Mammary epithelial cell (primary cell): ENCODE results near the gene MAGI1.

ENCODE experiments used
- EZH2 ChIP-seq: IDR thresholded peaks from 2 replicates; pipeline ENCODE4 v1.6.1; 2012; ENCODE audit warnings: low read length, inconsistent platforms, borderline replicate concordance
- TF ChIP-seq, protein P1 (sequence below), 2 donors: IDR thresholded peaks in 1 of 2; conservative IDR thresholded peaks in 1 of 2; 2 replicates each; pipeline ENCODE4 v1.5.1; 2011 to 2012; ENCODE audit warnings: inconsistent platforms in 2 of 2, low read length in 2 of 2, mild to moderate bottlenecking in 2 of 2, control low read depth in 1 of 2, low read depth in 1 of 2; ENCODE audit not compliant: insufficient read depth in 1 of 2; ENCODE audit errors: extremely low read depth in 1 of 2

DNA sequence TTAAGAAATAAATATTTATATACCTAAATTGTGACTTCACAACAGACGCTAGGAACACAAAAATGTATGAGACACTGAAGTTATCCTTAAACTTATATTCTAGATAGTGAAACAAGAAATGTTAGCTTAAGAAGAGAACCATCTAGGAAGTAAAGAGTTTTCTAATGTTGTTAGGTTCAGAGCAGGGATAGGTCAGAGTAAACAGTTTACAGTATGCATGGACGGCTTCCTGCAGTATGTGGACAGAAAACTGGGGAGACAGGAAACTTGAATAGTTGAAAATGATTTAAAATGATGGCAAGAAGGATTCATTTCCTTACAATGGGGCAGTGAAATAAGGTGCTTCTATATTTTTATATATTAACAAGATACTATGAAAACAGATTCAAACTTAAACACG lies 449.8 kb downstream of the MAGI1 start:
- TF ChIP-seq, protein P1, sequence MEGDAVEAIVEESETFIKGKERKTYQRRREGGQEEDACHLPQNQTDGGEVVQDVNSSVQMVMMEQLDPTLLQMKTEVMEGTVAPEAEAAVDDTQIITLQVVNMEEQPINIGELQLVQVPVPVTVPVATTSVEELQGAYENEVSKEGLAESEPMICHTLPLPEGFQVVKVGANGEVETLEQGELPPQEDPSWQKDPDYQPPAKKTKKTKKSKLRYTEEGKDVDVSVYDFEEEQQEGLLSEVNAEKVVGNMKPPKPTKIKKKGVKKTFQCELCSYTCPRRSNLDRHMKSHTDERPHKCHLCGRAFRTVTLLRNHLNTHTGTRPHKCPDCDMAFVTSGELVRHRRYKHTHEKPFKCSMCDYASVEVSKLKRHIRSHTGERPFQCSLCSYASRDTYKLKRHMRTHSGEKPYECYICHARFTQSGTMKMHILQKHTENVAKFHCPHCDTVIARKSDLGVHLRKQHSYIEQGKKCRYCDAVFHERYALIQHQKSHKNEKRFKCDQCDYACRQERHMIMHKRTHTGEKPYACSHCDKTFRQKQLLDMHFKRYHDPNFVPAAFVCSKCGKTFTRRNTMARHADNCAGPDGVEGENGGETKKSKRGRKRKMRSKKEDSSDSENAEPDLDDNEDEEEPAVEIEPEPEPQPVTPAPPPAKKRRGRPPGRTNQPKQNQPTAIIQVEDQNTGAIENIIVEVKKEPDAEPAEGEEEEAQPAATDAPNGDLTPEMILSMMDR (conservative IDR thresholded peaks at IDR 0.05 in 1 of 2, IDR thresholded peaks at IDR 0.05 in 1 of 2; ENCODE audit: extremely low read depth in 1 of 2, insufficient read depth in 1 of 2, low read depth in 1 of 2, low read length in 2 of 2): no peak
- no peak for TF ChIP-seq EZH2
